Esophagus squamous epithelium (tissue), 5 donors: ENCODE results near the gene NUP205. TPM values are rescaled to one million over a fixed set of nuclear protein-coding genes. Genes with fewer than 3 reads are reported as not detected.

Experiments used
- DNase-seq: peaks from one replicate; lab custom pipeline; 2025; lab: John Stamatoyannopoulos, UW
- H3K27ac ChIP-seq, 4 donors: fragments of 200-600 bp; sonication (generic); one replicate each; pipeline ENCODE4 v1.5.1; 2016 to 2019; ENCODE audit warnings: mild to moderate bottlenecking in 1 of 4
- H3K27me3 ChIP-seq, 4 donors: fragments of 200-600 bp; sonication (generic); 1 replicate in 3 of 4; 2 replicates in 1 of 4; pipeline versions ENCODE4 v1.5.1 to v1.6.0; 2017 to 2021; ENCODE audit warnings: antibody characterized with exemption in 1 of 4
- H3K36me3 ChIP-seq, 3 donors: fragments of 200-600 bp; sonication (generic); one replicate each; pipeline ENCODE4 v1.5.1; 2016 to 2019
- H3K4me1 ChIP-seq, 3 donors: fragments of 200-600 bp; sonication (generic); one replicate each; pipeline ENCODE4 v1.5.1; 2017 to 2019
- H3K4me3 ChIP-seq, 4 donors: fragments of 200-600 bp; sonication (generic); 1 replicate in 3 of 4; 2 replicates in 1 of 4; pipeline ENCODE4 v1.5.1; 2016 to 2019; ENCODE audit warnings: mild to moderate bottlenecking in 2 of 4, moderate library complexity in 1 of 4
- H3K9me3 ChIP-seq, 3 donors: fragments of 200-600 bp; sonication (generic); one replicate each; pipeline ENCODE4 v1.5.1; 2016 to 2019
- CTCF ChIP-seq, 6 experiments: fragments of 450-650 bp in 4 of 6; fragments of 200-600 bp in 2 of 6; sonication (generic) in 2 of 6; IDR thresholded peaks; one replicate each; pipeline ENCODE4 v1.5.1; 2016 to 2019; ENCODE audit warnings: antibody characterized with exemption in 6 of 6, mild to moderate bottlenecking in 4 of 6, moderate library complexity in 4 of 6
- POLR2A ChIP-seq, 4 donors: fragments of 450-650 bp; IDR thresholded peaks; one replicate each; pipeline ENCODE4 v1.6.1; 2017; ENCODE audit warnings: antibody characterized with exemption in 4 of 4, mild to moderate bottlenecking in 4 of 4, moderate library complexity in 3 of 4
- WGBS, 2 donors: methylation state at CpG; one replicate each; pipeline ENCODE4 v1.1.5; 2018; 5-methylcytosine and 5-hydroxymethylcytosine counted together
- intact Hi-C: fragments of 100-400 bp; cut with DNase I; formaldehyde crosslinking; loops from one replicate; pipeline ENCODE4 v1.15.0; 2022
- total RNA-seq, 4 donors: library from RNA; depleted of rRNA; stranded (reverse); fragments of >200 nt; gene quantifications; one replicate each; pipeline ENCODE4 v1.1.0, GENCODE V29; 2016
- donor health status: DM: yes; HTN: yes; CAD: no.

NUP205 gene
- total RNA-seq, 4 donors from 2014 or later = 33.8 to 60.5 (median 48.1) TPM

GRCh38 chr7:135562720-135563119 is 5.0 kb downstream of the NUP205 start:
- WGBS, 2 donors = 78 to 80% methylated on average over 8 of the region's 8 CpGs

GRCh38 chr7:135571834-135572233 is 14.1 kb downstream of the NUP205 start:
- H3K27ac ChIP-seq = no peak overlapping the region
- H3K27me3 ChIP-seq = no peaks in the 10 kb centered on the region
- TF ChIP-seq POLR2A (IDR thresholded peaks at IDR 0.05) = no peak
- TF ChIP-seq CTCF (IDR thresholded peaks at IDR 0.05) = no peak
- H3K4me3 ChIP-seq = no peak overlapping the region
- DNase-seq = no peak
- H3K36me3 ChIP-seq = peaks cover 8 to 56% (median 12%) of the 10 kb centered on the region in 3 donors
- 77 to 98% methylated on average over 3 of the region's 3 CpGs for WGBS, 2 donors
- no peaks in the 10 kb centered on the region for H3K9me3 ChIP-seq
- no peaks in the 10 kb centered on the region for H3K4me1 ChIP-seq
- intact Hi-C loops = no loop called here

More at GRCh38 chr7:135562720-135563119, 5.0 kb downstream of the NUP205 start:
- intact Hi-C loops = no loop called here
- Histone ChIP-seq H3K4me1 (peaks cover 0 to 35% (median 9%) of the 10 kb centered on the region in 3 donors), H3K9me3 (no peaks in the 10 kb centered on the region), H3K36me3 (peaks cover 0 to 8% (median 0%) of the 10 kb centered on the region in 3 donors), H3K27ac (no peak overlapping the region), H3K27me3 (no peaks in the 10 kb centered on the region), H3K4me3 (no peak overlapping the region)
- DNase-seq = no peak
- no peak for TF ChIP-seq CTCF (IDR thresholded peaks at IDR 0.05)
- TF ChIP-seq POLR2A (IDR thresholded peaks at IDR 0.05) = no peak

- H3K36me3 ChIP-seq = peaks cover 10 to 73% (median 19%) of the 10 kb centered on the region in 3 donors
- whole genome bisulfite sequencing, 2 donors = 71 to 80% methylated on average over 2 of the region's 2 CpGs
- H3K9me3 ChIP-seq = no peaks in the 10 kb centered on the region
- no peaks in the 10 kb centered on the region for H3K27me3 ChIP-seq
- H3K4me1 ChIP-seq = no peaks in the 10 kb centered on the region
- TF ChIP-seq POLR2A (IDR thresholded peaks at IDR 0.05) (no peak), CTCF (IDR thresholded peaks at IDR 0.05) (no peak)
- no peak overlapping the region for H3K27ac ChIP-seq
- H3K4me3 ChIP-seq = no peak overlapping the region
- DNase-seq = no peak
- intact Hi-C loops = no loop called here
Observed at GRCh38 chr7:135573541-135573940, 15.8 kb downstream of the NUP205 start.

GRCh38 chr7:135575296-135575695 is 17.6 kb downstream of the NUP205 start:
- DNase-seq = no peak
- Histone ChIP-seq H3K9me3 (no peaks in the 10 kb centered on the region), H3K4me3 (no peak overlapping the region), H3K36me3 (peaks cover 18 to 91% (median 19%) of the 10 kb centered on the region in 3 donors), H3K27ac (no peak overlapping the region), H3K27me3 (no peaks in the 10 kb centered on the region), H3K4me1 (no peaks in the 10 kb centered on the region)
- TF ChIP-seq POLR2A (IDR thresholded peaks at IDR 0.05) = no peak
- no peak for TF ChIP-seq CTCF (IDR thresholded peaks at IDR 0.05)
- 81 to 90% methylated on average over 4 of the region's 4 CpGs for WGBS, 2 donors
- intact Hi-C loops = no loop called here

DNA sequence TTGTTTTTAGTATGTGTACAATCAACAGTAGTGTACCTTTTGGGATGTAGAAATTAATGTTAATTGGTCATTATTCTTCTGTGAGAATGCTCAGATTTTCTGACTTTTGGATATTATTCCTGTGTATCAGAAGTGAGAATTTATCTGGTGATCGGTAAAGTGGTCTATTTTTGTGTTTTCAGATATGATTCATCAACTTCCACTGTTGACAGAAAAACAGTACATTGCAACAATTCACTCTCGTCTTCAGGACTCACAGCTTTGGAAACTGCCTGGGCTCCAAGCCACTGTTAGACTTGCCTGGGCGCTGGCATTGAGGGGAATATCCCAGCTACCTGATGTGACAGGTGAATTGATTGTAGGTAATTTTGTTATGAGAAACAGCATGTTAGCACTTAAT is 20.9 kb downstream of the NUP205 start:
- intact Hi-C loops = no loop called here
- Histone ChIP-seq H3K4me3 (no peak overlapping the region), H3K4me1 (no peaks in the 10 kb centered on the region), H3K27ac (no peak overlapping the region), H3K36me3 (peaks cover 19 to 100% (median 23%) of the 10 kb centered on the region in 3 donors), H3K9me3 (no peaks in the 10 kb centered on the region), H3K27me3 (no peaks in the 10 kb centered on the region)
- 43 to 58% methylated on average over 3 of the region's 3 CpGs for WGBS, 2 donors
- DNase-seq = no peak
- TF ChIP-seq POLR2A (IDR thresholded peaks at IDR 0.05) = no peak
- TF ChIP-seq CTCF (IDR thresholded peaks at IDR 0.05) = no peak
